Thoracic aorta (tissue), 2 donors: ENCODE results near the gene HHEX. TPM values are rescaled to one million over a fixed set of nuclear protein-coding genes. Genes with fewer than 3 reads are reported as not detected.
"Not testable (repeated sequence)": the region's sequence is repeated elsewhere in the genome, so short reads cannot be mapped to it uniquely, and the experiment has no call there.

Source experiments
- ATAC-seq: fragments of 150-250 bp; one replicate; pipeline ENCODE4 v1.8.0; 2017; ENCODE audit warnings: low read depth; ENCODE audit not compliant: insufficient number of reproducible peaks, low FRiP score
- DNase-seq: peaks from one replicate; pipeline ENCODE4 v3.0.0-alpha.2; 2020; ENCODE audit warnings: low spot score
- H3K27ac ChIP-seq, 2 donors: fragments of 200-600 bp; sonication (generic); 1 replicate in 1 of 2; 2 replicates in 1 of 2; pipeline ENCODE4 v1.5.1; 2016; ENCODE audit warnings: mild to moderate bottlenecking in 2 of 2, moderate library complexity in 2 of 2
- H3K27me3 ChIP-seq: fragments of 200-600 bp; sonication (generic); replicated peaks from 2 replicates; pipeline ENCODE4 v1.6.0; 2016; ENCODE audit warnings: mild to moderate bottlenecking; ENCODE audit not compliant: insufficient read depth
- H3K36me3 ChIP-seq: fragments of 200-600 bp; sonication (generic); one replicate; pipeline ENCODE4 v1.5.1; 2016
- H3K4me1 ChIP-seq, 2 donors: fragments of 200-600 bp; sonication (generic); 1 replicate in 1 of 2; 2 replicates in 1 of 2; pipeline versions ENCODE4 v1.5.1 to v1.6.0; 2016; ENCODE audit warnings: low read depth in 2 of 2, mild to moderate bottlenecking in 1 of 2; ENCODE audit not compliant: control insufficient read depth in 1 of 2
- H3K4me3 ChIP-seq: fragments of 200-600 bp; sonication (generic); 2 replicates; pipeline ENCODE4 v1.5.1; 2016; ENCODE audit warnings: mild to moderate bottlenecking
- H3K9me3 ChIP-seq: fragments of 200-600 bp; sonication (generic); 2 replicates; pipeline ENCODE4 v1.5.1; 2016
- CTCF ChIP-seq: fragments of 200-600 bp; sonication (generic); IDR thresholded peaks from one replicate; pipeline ENCODE4 v1.5.1; 2019; ENCODE audit warnings: antibody characterized with exemption
- total RNA-seq, 2 donors: library from RNA; depleted of rRNA; stranded (reverse); fragments of >200 nt; gene quantifications; one replicate each; pipeline versions ENCODE4 v1.1.0 to v1.2.3, GENCODE V29; 2016

The HHEX gene
- 10 to 100 TPM in 1 of 2 donors, 1 to 10 TPM in 1; 6.2 to 10.9 TPM for total RNA-seq

GRCh38 chr10:92689663-92690210, at the start of gene HHEX:
TSS of gene HHEX (plus strand) at chr10:92689955. CDS start at chr10:92689987, 32 bp downstream.
- Histone ChIP-seq H3K36me3 (no peaks in the 10 kb centered on the region), H3K27ac (peak within 1 kb of the TSS; percentile 56 to 68), H3K4me1 (peaks cover 0 to 9% of the 10 kb centered on the region in 2 donors), H3K4me3 (peak within 1 kb of the TSS; percentile 90), H3K27me3 (no peaks in the 10 kb centered on the region), H3K9me3 (no peaks in the 10 kb centered on the region)
- ATAC-seq (peak; percentile 46), DNase-seq (no peak)
- TF ChIP-seq CTCF = no peak

- Histone ChIP-seq H3K9me3 (no peaks in the 10 kb centered on the region), H3K27ac (no peak overlapping the region), H3K4me1 (no peaks in the 10 kb centered on the region), H3K27me3 (no peaks in the 10 kb centered on the region), H3K36me3 (no peaks in the 10 kb centered on the region), H3K4me3 (no peak overlapping the region)
- no peak for ATAC-seq
- no peak for TF ChIP-seq CTCF
- no peak for DNase-seq
These were observed 49.6 kb upstream of the HHEX start for GRCh38 chr10:92640107-92640506.

- Histone ChIP-seq H3K4me1 (no peaks in the 10 kb centered on the region), H3K9me3 (no peaks in the 10 kb centered on the region), H3K4me3 (no peak overlapping the region), H3K27me3 (no peaks in the 10 kb centered on the region), H3K36me3 (no peaks in the 10 kb centered on the region), H3K27ac (no peak overlapping the region)
- TF ChIP-seq CTCF = no peak
- ATAC-seq (no peak), DNase-seq (no peak)
These were observed 48.3 kb upstream of the HHEX start for GRCh38 chr10:92641492-92641891.

- Histone ChIP-seq H3K4me1 (no peaks in the 10 kb centered on the region), H3K27me3 (no peaks in the 10 kb centered on the region), H3K4me3 (no peak overlapping the region), H3K9me3 (no peaks in the 10 kb centered on the region), H3K27ac (no peak overlapping the region), H3K36me3 (no peaks in the 10 kb centered on the region)
- no peak for DNase-seq
- TF ChIP-seq CTCF = no peak
- no peak for ATAC-seq
These were observed 44.8 kb upstream of the HHEX start for GRCh38 chr10:92644921-92645320.

GRCh38 chr10:92650864-92651263, 38.9 kb upstream of the HHEX start:
- not testable (repeated sequence) for H3K27ac ChIP-seq, H3K9me3 ChIP-seq, H3K4me1 ChIP-seq, ATAC-seq, H3K36me3 ChIP-seq, H3K4me3 ChIP-seq, DNase-seq, H3K27me3 ChIP-seq

- H3K4me1 ChIP-seq = no peaks in the 10 kb centered on the region
- no peak overlapping the region for H3K27ac ChIP-seq
- no peaks in the 10 kb centered on the region for H3K36me3 ChIP-seq
- TF ChIP-seq CTCF = no peak
- H3K27me3 ChIP-seq = no peaks in the 10 kb centered on the region
- no peaks in the 10 kb centered on the region for H3K9me3 ChIP-seq
- no peak overlapping the region for H3K4me3 ChIP-seq
- DNase-seq (no peak), ATAC-seq (no peak)
These were observed 34.3 kb upstream of the HHEX start for GRCh38 chr10:92655426-92655825.
